ENCODE data around the gene PIK3R5.

PIK3R5 gene

DNA sequence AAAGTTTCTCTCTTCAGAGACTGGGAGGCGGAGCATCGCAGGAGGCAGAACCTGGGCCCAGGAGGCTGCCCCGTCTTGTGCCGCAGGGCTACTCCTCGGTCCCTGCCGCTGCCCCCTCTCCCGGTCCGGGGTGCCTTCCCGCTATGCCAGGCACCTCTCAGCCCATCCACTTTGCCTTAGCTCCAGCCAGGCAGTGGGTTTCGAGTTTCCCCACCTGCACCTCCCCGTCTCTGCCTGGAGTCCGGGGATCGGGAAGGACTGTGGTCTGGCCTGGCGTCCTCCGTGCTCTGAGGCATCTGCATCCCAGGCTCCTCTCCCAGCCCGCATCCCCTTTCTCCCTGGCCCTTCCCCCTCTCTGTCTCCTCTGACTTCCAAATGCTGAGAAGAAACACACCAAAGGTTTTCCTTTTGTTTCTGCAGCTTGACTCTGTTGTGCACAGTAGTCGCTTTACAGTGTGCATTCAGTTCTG lies 71.3 kb downstream of the PIK3R5 start:
- DNase-seq = no peak

DNA sequence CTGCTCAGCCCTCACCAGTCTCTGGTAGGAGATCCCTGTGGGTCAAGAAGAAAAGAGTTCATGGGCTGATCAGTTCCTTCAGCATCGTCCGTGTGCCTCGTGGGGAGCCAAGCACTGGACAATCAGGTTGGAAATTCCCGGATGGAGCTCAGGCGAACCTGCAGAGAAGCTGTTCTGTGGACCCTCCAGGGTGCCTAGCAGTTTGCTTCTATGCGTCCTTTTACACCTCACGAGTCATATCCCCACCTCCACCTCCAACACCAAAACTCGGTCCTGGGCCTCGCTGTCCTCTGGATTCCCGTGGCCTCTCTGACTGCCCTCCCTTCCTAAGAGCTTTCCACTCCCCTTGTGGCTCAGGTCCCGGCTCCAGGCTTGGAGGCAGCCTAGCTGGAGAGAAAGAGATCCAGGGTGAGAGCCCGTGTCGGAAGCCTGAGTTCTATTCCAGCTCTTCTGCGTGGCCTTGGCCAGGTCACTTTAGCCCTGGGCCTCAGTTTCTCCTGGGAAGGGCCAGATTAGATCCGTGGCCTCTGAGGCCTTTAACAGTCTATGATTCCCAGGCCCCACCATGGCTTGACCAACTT lies 71.8 kb downstream of the PIK3R5 start:
- DNase-seq = no peak

GRCh38 chr17:8893059-8893458 lies 72.4 kb downstream of the PIK3R5 start:
- DNase-seq = no peak

DNA sequence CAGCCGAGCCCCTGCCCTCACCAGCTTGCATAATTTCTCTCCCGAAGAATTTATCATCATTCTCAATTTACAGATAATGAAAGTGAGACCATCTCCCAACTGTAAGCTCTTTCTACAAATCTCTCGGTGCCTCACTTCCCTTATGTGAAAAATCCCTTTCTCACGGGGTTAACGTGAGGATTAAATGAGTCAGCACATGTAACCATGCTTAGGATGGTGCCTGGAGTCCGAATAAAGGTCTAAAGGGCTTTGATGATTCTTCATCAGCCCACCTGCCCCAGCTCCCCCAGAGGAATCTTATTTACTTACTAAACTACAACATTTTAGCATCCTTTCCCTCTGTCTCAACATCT lies 73.2 kb downstream of the PIK3R5 start:
- DNase-seq = no peak

DNA sequence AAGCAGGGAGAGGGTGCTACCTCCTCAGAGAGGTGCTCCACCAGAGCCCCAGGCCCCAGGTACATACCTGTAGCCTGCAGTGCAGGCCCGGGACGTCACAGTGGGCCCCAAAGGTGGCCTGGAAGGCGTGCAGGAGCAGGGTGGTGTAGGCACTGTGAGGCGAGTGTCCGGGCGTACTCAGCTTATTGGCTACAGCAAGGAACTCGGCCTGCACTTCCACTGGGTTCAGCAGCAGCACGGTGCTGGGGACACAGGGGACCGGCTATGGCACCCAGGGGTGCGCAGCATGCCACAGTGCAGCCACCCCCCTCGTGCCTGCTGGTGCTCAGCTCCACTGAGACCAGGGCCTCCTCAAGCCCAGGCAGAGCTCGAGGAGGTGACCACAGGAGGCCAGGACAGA lies 74.8 kb downstream of the PIK3R5 start:
- DNase-seq = no peak

DNA sequence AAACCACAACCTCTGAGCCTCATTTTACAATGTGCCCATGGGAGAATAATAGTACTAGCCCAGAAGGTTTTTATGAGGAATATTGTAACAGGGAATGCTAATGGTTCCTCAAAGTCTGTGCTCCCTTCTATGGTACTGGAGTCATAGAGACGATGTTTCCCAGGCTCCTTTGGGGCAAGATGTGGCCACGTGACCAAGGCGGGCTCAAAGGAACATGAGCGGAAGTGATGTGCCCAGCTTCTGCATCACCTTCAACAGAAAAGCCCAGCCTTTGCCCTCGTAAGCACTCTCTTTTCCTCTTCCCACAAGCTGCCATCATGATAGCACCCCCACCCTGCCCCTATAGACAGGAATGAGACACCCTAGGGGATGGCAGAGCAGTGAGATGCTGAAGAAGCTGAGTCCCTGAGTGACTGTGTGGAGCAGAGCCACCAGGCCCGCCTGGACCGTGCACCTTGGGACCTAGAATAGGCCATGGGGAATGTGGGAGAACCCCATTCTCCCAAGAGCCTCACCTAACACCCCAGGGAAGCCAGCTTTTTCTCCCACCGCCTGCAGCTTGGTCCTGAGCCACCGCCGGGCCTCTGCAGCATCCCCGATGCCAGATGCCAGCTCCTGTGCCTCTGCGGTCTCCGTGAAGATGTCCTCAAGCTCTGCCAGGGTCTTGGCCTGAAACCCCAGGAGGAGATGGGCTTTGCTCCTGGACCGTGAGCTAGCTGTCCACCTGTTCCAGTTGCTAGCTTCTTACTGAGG lies 75.9 kb downstream of the PIK3R5 start:
- DNase-seq = no peak

GRCh38 chr17:8888704-8889302 lies 76.7 kb downstream of the PIK3R5 start:
- no peak for DNase-seq

GRCh38 chr17:8887834-8888703 lies 77.4 kb downstream of the PIK3R5 start:
- DNase-seq = peak; percentile 70

DNA sequence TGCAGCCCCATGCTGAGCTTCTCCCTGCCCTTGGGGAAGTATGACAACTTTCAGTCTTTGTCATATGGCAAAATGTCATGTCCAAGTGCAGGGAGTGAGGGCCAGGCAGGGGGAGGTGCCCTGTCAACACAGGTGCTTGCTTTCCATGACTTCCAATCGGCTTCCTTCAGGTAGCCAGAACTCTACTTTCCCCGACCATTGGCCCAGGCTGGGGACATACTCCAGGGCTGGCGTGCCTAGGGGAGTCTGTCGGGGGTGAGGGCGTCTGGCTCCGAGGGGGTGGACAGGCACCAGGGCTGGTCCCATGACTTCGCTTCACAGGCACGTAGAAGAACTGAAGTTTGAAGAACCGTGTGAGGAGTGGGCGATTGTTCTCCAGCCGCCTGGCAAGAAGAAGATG lies 78.2 kb downstream of the PIK3R5 start:
- DNase-seq = no peak

DNA sequence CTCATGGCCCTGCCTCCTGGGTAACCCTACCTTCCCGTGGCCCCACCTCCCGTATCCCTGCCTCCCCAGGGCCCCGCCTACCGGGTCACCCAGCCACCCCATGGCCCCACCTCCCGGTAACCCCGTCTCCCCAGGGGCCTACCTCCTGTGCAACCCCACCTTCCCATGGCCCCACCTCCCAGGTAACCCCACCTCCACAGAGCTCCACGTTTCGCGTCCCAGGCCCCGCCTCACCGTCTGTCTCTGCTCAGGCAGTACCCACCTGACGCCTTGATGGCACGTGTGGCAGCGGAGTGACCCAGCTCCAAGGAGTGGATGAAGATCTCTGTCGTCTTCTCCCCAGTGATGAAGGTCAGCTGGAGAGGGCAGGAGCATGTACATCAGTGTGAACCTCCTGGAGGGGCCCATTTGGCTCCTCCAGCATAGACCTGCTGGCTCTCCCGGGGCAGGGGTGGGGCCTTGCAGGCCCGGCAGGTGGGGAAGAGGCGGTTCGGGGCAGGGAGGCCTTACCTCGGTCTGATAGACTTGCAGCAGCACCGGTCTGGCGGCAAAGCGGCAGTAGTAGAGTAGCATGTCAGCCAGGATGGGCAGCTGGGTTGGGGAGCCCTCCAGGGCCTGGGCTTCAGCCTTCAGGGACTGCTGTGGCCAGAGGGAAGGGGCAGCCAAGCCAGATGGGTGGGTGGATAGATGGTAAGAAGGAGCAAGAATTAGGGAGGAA lies 79.4 kb downstream of the PIK3R5 start:
- no peak for DNase-seq

DNA sequence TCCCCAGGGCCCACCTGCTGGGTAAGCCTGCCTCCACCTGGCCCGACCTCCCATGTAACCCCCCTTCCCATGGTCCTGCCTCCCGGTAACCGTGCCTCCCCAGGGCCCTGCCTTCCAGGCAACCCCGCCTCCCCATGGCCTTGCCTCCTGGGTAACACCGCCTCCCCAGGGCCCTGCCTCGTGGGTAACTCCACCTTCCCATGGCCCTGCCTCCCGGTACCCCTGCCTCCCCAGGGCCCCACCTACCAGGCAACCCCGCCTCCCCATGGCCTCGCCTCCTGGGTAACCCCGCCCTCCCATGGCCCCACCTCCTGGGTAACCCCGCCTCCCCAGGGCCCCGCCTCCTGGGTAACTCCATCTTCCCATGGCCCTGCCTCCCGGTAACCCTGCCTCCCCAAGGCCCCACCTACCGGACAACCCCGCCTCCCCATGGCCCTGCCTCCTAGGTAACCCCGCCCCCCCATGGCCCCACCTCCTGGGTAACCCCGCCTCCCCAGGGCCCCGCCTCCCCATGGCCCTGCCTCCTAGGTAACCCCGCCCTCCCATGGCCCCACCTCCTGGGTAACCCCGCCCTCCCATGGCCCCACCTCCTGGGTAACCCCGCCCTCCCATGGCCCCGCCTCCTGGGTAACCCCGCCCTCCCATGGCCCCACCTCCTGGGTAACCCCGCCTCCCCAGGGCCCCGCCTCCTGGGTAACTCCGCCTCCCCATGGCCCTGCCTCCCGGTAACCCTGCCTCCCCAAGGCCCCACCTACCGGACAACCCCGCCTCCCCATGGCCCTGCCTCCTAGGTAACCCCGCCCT lies 80.1 kb downstream of the PIK3R5 start:
- peak; percentile 10 for DNase-seq

DNA sequence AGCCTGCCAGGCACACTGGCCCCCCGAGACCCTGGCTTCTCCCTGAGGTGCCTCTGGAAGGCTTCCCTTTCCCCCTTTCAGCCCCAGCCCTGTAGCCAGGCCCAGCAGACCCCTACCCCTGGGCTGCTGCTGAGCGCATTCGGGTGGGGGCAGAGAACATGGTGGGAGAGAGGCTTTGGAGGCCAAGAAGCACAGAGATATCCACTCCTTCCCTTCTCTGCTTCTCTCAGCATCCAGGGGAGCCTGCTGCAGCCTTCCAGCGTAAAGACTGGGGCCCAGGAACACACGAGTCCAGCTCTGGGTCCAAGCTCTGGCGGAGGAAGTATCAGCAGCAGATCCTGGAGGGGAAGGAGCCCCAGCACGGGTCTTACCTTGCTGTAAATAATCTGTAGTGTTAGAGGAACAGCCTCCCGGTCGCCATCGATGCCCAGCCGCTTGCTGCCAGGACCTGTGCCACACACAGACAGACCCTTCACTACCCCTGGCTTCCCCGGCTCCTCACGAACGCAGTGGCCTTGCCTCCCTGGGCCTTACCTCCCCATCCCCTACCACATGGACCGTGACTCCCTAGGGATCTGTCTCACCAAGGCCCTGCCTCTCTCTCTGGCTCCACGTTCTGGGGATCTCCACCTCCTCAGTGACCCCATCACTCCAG lies 81.0 kb downstream of the PIK3R5 start:
- DNase-seq = no peak

DNA sequence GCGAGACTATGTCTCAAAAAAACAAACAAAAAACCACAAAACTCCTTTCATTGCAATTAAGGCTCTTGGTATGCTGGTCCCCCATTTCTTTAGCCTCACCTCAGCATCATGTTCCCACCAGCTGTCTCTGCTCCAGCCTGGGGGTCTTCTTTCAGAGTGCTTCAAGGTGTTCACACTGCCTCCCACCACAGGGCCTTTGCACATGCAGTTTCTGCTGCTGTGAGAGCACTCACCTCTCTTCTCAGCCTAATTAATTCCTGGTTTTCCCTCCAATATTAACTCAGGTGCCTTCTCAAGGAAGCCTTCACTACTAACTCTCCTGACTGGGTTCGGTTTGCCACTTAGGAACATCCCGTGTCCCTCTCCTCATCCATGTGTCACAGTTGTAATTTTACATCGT lies 82.2 kb downstream of the PIK3R5 start:
- no peak for DNase-seq

DNA sequence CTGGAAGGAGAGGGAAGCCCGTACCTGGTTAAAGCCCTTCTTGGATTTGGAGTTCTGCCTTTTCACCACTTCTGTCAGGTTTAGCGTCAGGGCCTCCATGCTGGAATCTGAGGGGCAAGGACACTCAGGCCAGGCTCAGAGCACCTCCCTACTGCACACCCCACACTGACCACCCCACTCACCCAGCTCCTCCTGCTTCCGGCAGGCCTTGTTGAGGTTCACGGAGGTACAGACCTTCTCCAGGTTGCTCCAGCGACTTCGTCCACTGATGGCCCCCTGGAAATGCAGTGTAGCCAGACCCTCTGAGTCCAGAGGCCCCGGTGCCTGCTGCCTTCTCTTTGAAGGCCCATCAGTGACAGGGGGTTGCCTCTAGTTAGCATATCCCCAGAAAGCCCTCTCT lies 83.9 kb downstream of the PIK3R5 start:
- DNase-seq = no peak

DNA sequence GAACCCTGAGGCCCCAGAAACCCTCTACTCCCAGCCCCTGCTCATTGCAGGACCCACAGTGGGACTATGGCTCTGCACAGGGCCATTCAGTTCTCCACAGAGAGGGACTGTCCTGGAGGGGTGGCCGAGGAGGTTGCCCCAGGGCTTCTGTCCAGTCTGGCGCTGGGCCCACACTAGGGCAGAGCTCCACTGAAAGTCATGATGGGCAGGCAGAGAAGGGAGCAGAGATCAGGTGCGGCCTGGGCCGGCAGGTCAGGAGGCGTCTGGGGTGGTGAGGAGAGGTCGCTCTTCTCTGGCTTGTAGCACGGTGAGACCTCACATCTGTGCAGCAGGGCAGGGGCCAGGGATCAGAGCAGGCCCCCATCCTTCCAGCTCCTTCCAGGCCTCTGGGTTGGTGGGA lies 85.0 kb downstream of the PIK3R5 start:
- no peak for DNase-seq

- DNase-seq = no peak
Measured at GRCh38 chr17:8879410-8879809, 86.1 kb downstream of the PIK3R5 start.

- DNase-seq = no peak
Measured at GRCh38 chr17:8877984-8878383, 87.5 kb downstream of the PIK3R5 start.

DNA sequence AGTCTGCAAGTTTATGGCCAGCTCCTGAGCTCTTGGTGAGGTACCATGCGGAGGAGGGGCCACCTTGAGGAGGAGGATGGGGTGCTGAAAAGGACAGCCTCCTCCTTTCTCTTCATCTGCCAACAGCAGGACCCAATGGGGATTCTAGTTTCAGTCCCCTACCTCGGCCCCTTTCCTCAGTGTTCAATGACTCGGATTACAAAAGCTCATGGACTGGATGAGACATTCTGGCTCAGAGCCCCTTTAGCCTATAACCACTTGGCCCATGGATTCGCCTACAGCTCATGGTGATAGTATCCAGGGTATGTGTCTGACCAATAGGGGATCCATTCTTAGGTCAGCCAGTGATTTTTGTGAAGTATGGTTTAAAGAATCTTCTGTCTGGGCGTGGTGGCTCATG lies 89.5 kb downstream of the PIK3R5 start:
- DNase-seq = peak; percentile 68

GRCh38 chr17:8875436-8875835 lies 90.1 kb downstream of the PIK3R5 start:
- DNase-seq = no peak

DNA sequence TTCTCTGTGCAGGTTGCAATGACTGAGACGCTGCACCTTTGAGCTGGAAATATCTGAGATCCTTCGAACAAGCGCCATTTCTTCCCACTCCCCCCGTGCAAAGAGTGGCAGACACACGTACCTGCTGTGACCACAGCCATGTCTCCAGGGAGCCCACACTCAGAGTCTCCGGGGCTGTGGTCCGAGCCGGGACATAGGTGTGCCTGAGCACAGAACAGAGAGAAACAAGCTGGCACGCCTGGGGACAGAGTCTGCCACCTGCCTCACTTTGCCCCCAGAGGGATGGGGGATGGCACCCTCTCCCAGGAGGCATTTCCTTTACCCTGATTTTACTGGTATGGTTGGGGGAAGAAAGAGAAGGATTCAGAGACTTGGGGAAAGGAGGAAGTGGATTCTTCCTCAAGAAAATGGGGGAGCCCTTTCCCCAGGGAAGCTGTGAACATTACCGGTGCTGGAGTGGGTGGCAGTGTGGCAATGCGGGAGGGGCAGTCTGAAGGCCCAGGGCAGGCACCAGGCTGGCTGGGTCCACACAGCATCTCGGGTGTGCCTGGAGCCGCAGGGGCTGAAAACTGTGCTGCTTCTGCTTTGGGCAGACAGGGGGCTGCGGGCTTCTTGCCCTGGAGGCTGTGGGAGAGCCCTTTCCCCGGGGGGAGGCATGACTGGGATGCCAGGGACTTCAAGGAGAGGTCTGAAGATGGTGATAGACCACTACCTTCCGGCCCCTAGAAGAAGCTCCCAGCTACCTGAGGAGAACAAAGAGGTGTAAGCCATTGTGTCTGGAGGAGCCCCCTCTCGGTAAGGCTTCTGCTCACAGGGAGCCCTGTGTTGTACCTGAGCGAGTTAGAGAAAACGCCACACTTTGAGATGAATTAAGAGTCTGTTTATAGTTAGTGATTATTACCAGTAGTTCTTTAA lies 91.4 kb downstream of the PIK3R5 start:
- no peak for DNase-seq
